GM10847 (cell line): ENCODE measurements around the gene CAMTA1.

Source experiments
- POLR2A ChIP-seq: IDR thresholded peaks from 2 replicates; pipeline ENCODE4 v1.6.1; 2011; ENCODE audit not compliant: insufficient read length; ENCODE audit errors: extremely low read depth

The CAMTA1 gene

DNA sequence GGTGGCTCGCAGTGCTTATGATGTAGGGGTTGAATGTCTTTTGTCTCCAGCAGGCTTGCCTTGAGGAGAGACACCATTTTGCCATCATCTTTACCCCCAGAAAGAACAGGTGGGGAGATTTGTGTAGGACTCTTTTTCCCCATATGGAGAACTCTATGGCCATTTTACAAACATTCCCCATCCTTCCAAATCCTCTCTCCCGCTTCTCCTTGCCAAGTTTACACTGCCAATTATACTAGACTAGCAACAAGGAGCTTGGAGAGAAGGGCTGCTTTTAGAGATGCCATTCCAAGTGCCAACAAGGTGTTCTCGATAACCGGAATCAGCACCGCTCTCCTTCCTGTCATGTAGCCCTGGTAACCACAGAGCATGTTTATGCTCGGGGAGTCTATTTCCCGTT, 233.1 kb downstream of the CAMTA1 start:
- no peak for TF ChIP-seq POLR2A

DNA sequence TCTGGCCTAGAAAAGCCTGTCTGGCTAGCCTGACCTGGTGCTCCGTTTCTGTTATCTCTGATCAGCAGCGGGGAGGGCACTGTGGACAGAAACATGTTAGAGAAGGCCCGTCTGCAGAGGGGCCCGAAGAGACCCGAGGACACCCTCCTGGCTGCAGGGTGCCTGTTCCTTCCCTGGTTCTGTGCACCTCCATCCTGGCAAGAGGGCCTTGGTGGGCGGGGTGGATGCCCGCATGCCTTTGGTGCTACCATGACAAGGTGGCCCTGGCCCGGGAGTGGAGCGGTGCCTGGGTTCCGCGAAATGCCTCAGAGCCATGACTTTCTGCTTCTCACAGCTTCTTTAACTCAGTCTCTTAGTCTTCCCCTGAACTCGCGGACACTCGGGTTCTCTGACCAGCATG, 233.6 kb downstream of the CAMTA1 start:
- TF ChIP-seq POLR2A = no peak

DNA sequence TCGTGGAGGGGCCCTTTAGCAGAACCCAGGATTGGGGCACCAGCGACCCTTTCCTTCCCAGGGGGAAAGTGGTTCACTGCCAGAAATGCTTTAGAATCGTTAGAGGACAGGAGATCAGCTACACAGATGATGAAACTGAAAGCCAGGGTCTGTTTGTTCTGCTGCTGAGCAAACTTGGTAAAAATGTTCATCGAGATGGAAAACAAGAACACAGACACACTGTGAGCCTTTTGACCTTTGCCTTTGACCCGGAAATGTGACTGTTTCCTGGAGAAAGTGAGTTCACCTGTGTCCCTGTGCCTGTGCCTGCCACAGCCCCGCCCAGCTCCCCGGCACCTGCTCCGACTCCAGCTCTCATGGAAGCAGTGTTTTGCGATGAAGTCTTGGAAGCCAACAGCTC, 234.3 kb downstream of the CAMTA1 start:
- TF ChIP-seq POLR2A = no peak

DNA sequence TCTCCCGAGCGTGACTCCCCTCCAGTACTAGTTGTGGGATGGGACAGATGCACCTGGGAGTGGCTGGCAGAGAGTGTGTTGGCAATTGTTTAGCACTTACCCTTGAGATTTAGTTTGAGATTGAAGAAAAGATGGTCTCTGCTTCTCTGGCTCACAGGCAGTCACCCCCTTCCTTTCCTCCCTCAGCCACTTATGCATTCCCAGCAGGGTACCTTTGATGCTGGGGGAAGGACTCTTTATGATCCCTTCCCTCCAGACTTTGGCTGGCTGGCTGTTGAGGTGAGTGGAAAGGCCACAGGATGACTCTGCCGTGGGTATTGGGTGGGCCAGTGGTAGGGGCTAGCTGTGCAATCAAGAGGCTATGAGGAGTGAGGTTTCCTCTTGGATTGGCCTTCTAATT, 236.8 kb downstream of the CAMTA1 start:
- no peak for TF ChIP-seq POLR2A

DNA sequence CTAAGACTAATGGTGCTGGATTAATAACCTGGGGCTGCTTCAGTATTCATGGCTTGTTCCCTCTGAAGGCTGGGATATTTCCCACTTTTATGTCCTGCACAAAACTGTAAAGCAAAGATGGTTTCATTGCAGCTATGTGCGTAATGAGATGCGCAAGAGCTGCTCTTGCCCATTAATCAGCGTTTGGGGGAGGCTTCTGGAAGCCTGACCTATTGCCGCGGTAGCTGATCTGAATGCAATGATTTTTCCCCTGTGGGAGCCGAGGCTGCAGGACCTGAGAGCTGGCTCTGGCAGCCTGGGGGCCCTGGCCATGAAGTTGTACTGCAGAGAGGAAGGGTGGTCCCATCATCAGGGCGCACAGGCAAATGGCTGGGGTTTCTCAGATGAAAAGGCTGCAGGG, 239.8 kb downstream of the CAMTA1 start:
- no peak for TF ChIP-seq POLR2A

DNA sequence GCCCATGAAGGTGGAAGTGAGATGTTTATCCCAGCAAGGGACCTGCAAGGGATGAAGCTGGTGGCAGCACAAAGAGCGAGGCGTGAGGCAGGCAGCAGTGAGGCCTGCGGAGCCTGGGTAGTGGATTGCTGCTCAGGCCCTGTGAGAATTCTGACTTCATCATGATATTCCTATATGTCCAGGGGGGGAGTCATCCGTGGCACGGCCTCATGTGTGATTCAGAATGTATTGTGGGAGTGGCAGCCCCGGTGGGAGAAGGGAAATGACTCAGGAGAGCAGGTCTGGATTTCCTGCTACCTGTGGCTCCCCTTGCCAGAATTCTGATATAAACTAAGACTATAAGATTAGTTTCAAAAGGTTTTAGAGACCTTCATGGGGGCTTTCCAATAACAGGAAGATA, 240.9 kb downstream of the CAMTA1 start:
- TF ChIP-seq POLR2A = no peak

DNA sequence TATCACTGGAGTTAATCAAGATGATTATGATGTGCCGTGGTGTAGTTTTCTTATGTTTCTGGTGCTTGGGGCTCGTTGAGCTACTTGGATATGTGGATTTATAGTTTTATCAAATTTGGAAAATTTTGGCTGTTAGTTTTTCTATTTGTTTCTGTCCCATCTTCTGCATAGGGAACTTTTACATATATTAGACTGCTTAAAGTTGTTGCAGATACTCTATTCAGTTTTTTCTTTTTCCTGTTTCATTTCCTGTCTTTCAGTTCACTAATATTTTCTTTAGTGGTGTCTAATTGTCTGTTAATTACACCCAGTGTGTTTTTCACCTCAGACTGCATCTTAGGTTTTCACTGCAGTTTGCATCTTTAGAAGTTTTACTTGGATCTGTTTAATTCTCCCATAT, 247.7 kb downstream of the CAMTA1 start:
- no peak for TF ChIP-seq POLR2A

- no peak for TF ChIP-seq POLR2A
Observed at GRCh38 chr1:7036386-7036785, 251.1 kb downstream of the CAMTA1 start.

- no peak for TF ChIP-seq POLR2A
Observed at GRCh38 chr1:7039590-7040220, 254.5 kb downstream of the CAMTA1 start.

DNA sequence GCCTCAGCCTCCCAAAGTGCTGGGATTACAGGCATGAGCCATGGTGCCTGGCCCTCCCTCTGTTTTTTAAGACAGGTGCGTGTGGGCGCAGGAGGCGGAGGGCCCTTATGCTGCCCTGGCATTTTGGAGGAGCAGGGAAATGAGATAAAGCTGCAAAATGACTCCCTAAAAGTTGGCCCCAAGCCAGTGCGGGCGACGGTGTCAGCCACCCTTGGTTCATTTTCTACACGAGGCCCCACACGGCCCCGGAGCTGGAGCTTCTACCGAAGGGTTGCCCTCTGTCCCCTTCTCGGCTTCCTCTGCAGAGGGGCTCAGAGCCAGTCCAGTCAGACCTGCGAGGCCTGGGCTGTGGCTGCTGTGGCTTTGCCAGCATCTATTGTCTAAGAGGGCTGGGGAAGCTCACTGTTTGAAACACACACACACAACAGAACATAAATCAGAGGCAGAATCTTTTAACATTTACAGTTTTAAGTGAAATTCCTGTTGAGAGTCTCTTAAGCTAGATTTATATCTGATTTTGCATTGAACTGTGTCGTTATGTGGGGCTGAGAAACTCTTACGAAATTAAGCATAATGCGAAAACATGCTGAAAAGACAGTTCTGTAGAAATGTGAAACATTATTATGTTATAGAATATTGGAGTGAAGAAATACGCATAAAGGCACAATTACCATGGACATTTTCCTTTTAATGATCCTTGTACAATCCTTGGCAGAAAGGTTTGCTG, 255.9 kb downstream of the CAMTA1 start:
- TF ChIP-seq POLR2A = no peak

- no peak for TF ChIP-seq POLR2A
Observed at GRCh38 chr1:7042322-7043190, 257.3 kb downstream of the CAMTA1 start.

DNA sequence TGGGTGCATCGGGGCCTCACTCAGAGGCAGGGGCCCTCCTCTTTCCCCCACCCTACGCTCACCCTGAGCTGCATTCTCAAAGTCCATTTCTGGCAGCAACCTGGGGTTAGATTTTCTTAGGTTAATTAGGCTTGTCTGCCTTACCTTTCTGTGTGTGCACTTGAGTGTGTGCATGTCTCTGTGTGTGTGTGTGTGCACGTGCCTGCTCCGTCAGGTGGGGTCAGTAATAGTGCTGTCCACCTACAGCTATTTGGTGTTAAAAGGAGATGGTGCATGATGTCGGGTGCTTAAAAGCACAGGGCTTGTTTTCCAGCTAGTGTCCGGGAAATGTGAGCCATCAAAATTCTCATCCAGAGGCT, 257.9 kb downstream of the CAMTA1 start:
- no peak for TF ChIP-seq POLR2A

GRCh38 chr1:7043719-7044535, 258.7 kb downstream of the CAMTA1 start:
- TF ChIP-seq POLR2A = no peak

DNA sequence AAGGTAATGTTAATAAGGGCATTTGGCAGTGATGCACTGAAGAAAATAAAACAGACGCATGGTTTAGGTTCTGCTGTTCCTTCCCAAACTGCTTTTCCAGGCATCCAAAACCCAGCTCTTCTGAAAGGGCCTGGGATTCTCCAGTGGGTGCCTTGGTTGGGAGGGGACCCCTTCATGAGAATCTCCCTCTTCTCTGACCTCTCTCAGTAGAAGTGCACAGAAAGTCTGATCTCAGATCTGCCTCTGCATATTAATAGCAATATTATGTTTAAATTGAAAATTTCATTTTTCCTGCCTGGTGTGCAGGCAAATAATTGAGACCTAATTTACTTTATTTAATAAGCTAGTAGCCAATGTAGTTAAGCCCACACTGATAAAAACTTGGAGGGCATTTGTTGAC, 260.6 kb downstream of the CAMTA1 start:
- TF ChIP-seq POLR2A = no peak

GRCh38 chr1:7046314-7046713, 261.1 kb downstream of the CAMTA1 start:
- no peak for TF ChIP-seq POLR2A
